Muscle of leg (tissue), 11 donors: ENCODE measurements around the gene UBAP1L. TPM values are rescaled to one million over a fixed set of nuclear protein-coding genes. Genes with fewer than 3 reads are reported as not detected.
"Not testable (repeated sequence)": the region's sequence is repeated elsewhere in the genome, so short reads cannot be mapped to it uniquely, and the experiment has no call there.

Source experiments
- DNase-seq: peaks from one replicate; pipeline ENCODE4 v3.0.0; 2013
- H3K27ac ChIP-seq: one replicate; pipeline ENCODE4 v1.5.1; 2013; ENCODE audit warnings: mild to moderate bottlenecking, low read length, control low read depth
- H3K27me3 ChIP-seq: one replicate; pipeline ENCODE4 v1.6.1; 2013; ENCODE audit warnings: low read length; ENCODE audit not compliant: control insufficient read depth, insufficient read depth
- H3K36me3 ChIP-seq: one replicate; pipeline ENCODE4 v1.6.1; 2013; ENCODE audit warnings: low read length; ENCODE audit not compliant: control insufficient read depth, insufficient read depth
- H3K4me1 ChIP-seq: one replicate; pipeline ENCODE4 v1.6.1; 2013; ENCODE audit warnings: low read length; ENCODE audit not compliant: control insufficient read depth, insufficient read depth
- H3K4me3 ChIP-seq: one replicate; pipeline ENCODE4 v1.5.1; 2013; ENCODE audit warnings: low read length, control low read depth
- H3K9me3 ChIP-seq: replicated peaks from 2 replicates; pipeline ENCODE4 v1.6.1; 2013; ENCODE audit warnings: low read depth, low read length; ENCODE audit not compliant: control insufficient read depth
- WGBS: methylation state at CpG from one replicate; pipeline ENCODE4 v1.1.5; 2013; ENCODE audit warnings: missing lambda C conversion rate; ENCODE audit not compliant: insufficient coverage; 5-methylcytosine and 5-hydroxymethylcytosine counted together
- polyA plus RNA-seq, 8 donors: library from polyadenylated mRNA; unstranded; fragments of 120-200 nt; gene quantifications; one replicate each; pipeline versions ENCODE4 v1.2.1 to v1.2.3, GENCODE V29; 2013; ENCODE audit warnings: inconsistent platforms in 1 of 8, low replicate concordance in 1 of 8; ENCODE audit not compliant: insufficient read length in 8 of 8, insufficient read depth in 1 of 8
- total RNA-seq: library from RNA; stranded (reverse); fragments of 120-200 nt; gene quantifications from one replicate; pipeline ENCODE4 v1.2.4, GENCODE V29; 2013

Gene UBAP1L
- total and polyA plus RNA-seq, 9 donors = 2.6 to 7.2 (median 4.6) TPM

DNA sequence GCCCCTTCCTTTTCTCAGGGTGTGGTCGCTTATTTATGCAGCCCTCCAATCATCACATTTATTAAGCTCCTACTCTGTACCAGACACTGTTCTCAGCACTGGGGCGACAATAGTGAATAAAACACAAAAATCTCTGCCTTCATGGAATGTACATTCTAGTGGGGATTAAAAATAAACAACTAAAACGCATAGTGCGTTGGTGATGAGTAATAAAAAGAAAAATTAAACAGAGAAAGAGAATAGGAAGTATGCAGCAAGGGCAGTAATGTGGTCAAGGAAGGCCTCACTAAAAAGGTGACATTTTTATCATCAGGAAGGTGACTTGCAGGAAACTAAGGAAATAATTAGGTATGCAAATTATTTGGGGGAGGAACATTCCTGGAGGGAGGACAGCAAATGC is 64.7 kb downstream of the UBAP1L start:
- no peaks in the 10 kb centered on the region for H3K27me3 ChIP-seq
- peaks cover 28% of the 10 kb centered on the region for H3K4me1 ChIP-seq
- 58% methylated on average over 2 of the region's 4 CpGs for WGBS
- H3K4me3 ChIP-seq = no peak overlapping the region
- no peaks in the 10 kb centered on the region for H3K9me3 ChIP-seq
- DNase-seq = no peak
- peaks cover 11% of the 10 kb centered on the region for H3K36me3 ChIP-seq
- H3K27ac ChIP-seq = no peak overlapping the region

- no peaks in the 10 kb centered on the region for H3K27me3 ChIP-seq
- peaks cover 4% of the 10 kb centered on the region for H3K36me3 ChIP-seq
- H3K4me3 ChIP-seq = peak overlapping the region; percentile 39
- H3K9me3 ChIP-seq = no peaks in the 10 kb centered on the region
- peak; percentile 96 for DNase-seq
- H3K4me1 ChIP-seq = peaks cover 33% of the 10 kb centered on the region
- no peak overlapping the region for H3K27ac ChIP-seq
- 3% methylated on average over 15 of the region's 19 CpGs for WGBS
Measured at GRCh38 chr15:65049418-65049840, 65.6 kb downstream of the UBAP1L start.

GRCh38 chr15:65048241-65048640 is 66.8 kb downstream of the UBAP1L start:
- Histone ChIP-seq H3K36me3 (peaks cover under 1% of the 10 kb centered on the region), H3K9me3 (no peaks in the 10 kb centered on the region), H3K27me3 (no peaks in the 10 kb centered on the region), H3K4me3 (no peak overlapping the region), H3K27ac (no peak overlapping the region), H3K4me1 (peaks cover 32% of the 10 kb centered on the region)
- WGBS = no CpG with 5 or more reads among the region's 2 CpGs
- DNase-seq = no peak

- WGBS = 57% methylated on average over 4 of the region's 7 CpGs
- DNase-seq = peak; percentile 78
Measured at GRCh38 chr15:65044724-65045481, 70.1 kb downstream of the UBAP1L start, which contains the start of gene SLC51B. TSS of gene SLC51B (plus strand) at chr15:65045387. CDS start at chr15:65050005, 4,618 bp downstream.

GRCh38 chr15:65044218-65044617 is 70.8 kb downstream of the UBAP1L start:
- peaks cover 18% of the 10 kb centered on the region for H3K4me1 ChIP-seq
- WGBS = 76% methylated on average over 3 of the region's 5 CpGs
- DNase-seq, H3K4me3 ChIP-seq, H3K36me3 ChIP-seq, H3K27ac ChIP-seq, H3K27me3 ChIP-seq, H3K9me3 ChIP-seq: not testable (repeated sequence)

More at GRCh38 chr15:65044724-65045481, 70.1 kb downstream of the UBAP1L start, which contains the start of gene SLC51B:
- Histone ChIP-seq H3K27me3 (no peaks in the 10 kb centered on the region), H3K4me1 (peaks cover 24% of the 10 kb centered on the region), H3K9me3 (no peaks in the 10 kb centered on the region), H3K4me3 (no peak within 1 kb of the TSS), H3K27ac (peak within 1 kb of the TSS; percentile 78), H3K36me3 (no peaks in the 10 kb centered on the region)

DNA sequence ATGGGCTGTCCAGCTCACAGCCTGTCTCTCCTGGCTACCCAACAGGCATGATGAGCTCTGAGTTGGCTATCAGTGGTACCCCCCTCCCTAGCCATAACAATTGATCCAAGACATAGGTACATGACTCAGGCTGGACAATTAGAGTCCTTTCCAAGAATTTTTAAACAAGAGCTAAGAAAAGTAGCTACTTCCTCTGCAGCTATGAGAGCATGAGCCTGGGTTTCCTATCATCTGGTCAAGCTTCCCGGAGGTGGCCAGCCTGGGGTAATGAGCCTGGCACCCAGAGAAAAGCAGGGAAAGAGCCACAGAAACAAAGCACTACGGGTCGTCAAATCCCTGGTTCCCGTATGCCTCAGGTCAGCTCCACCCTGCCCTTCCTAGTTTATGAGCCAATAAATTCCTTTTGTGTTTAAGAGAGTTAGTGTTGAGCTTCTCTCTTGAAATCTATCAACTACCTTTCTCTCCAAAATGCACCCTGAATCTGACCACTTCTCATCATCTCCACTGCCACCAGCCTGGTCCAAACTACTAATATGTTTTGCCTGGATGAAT is 72.1 kb downstream of the UBAP1L start:
- H3K4me1 ChIP-seq = peaks cover 13% of the 10 kb centered on the region
- no peak overlapping the region for H3K4me3 ChIP-seq
- 14% methylated on average over 1 of the region's 4 CpGs for WGBS
- DNase-seq = no peak
- no peak overlapping the region for H3K27ac ChIP-seq
- H3K9me3 ChIP-seq = no peaks in the 10 kb centered on the region
- H3K36me3 ChIP-seq = no peaks in the 10 kb centered on the region
- H3K27me3 ChIP-seq = no peaks in the 10 kb centered on the region

Other genes with a start within 250 kb of the UBAP1L start
- 3.5 TPM for gene ANKDD1A, start 203.3 kb downstream of the UBAP1L start, total RNA-seq
- 1 to 10 TPM; 2.9 to 8.4 (median 5.3) TPM for gene ANKDD1A, start 203.3 kb downstream of the UBAP1L start, polyA plus RNA-seq
- gene SPG21, start 125.3 kb downstream of the UBAP1L start, total RNA-seq = 57.5 TPM
- 100 to 1,000 TPM in 1 of 8 donors, 10 to 100 TPM in 7; 70.4 to 102 (median 79.5) TPM for gene SPG21, start 125.3 kb downstream of the UBAP1L start, polyA plus RNA-seq
- 9.7 TPM for gene MTFMT, start 85.6 kb downstream of the UBAP1L start, total RNA-seq
- gene MTFMT, start 85.6 kb downstream of the UBAP1L start, polyA plus RNA-seq = 10 to 100 TPM in 1 of 8 donors, 1 to 10 TPM in 7; 7.9 to 11.2 (median 9.3) TPM
- 0.71 TPM for gene SLC51B, start 69.8 kb downstream of the UBAP1L start, total RNA-seq
- 1 to 10 TPM in 7 of 8 donors, under 1 TPM in 1; 0.95 to 3.0 (median 1.6) TPM for gene SLC51B, start 69.8 kb downstream of the UBAP1L start, polyA plus RNA-seq
- gene RASL12, start 47.2 kb downstream of the UBAP1L start, total RNA-seq = 15.2 TPM
- 10 to 100 TPM; 11.9 to 16.5 (median 14.1) TPM for gene RASL12, start 47.2 kb downstream of the UBAP1L start, polyA plus RNA-seq
- 1.6 TPM for gene KBTBD13, start 38.5 kb downstream of the UBAP1L start, total RNA-seq
- 1 to 10 TPM in 5 of 8 donors, under 1 TPM in 3; 0.48 to 2.5 (median 1.5) TPM for gene KBTBD13, start 38.5 kb downstream of the UBAP1L start, polyA plus RNA-seq
- 11.6 TPM for gene PDCD7, start 18.6 kb upstream of the UBAP1L start, total RNA-seq
- gene PDCD7, start 18.6 kb upstream of the UBAP1L start, polyA plus RNA-seq = 10 to 100 TPM; 18.0 to 25.4 (median 22.4) TPM
- 33.9 TPM for gene CLPX, start 70.1 kb upstream of the UBAP1L start, total RNA-seq
- 10 to 100 TPM; 30.0 to 45.9 (median 40.0) TPM for gene CLPX, start 70.1 kb upstream of the UBAP1L start, polyA plus RNA-seq
- 32.5 TPM for gene CILP, start 96.3 kb upstream of the UBAP1L start, total RNA-seq
- gene CILP, start 96.3 kb upstream of the UBAP1L start, polyA plus RNA-seq = 10 to 100 TPM; 10.4 to 31.6 (median 17.0) TPM
- 9.0 TPM for gene PARP16, start 171.7 kb upstream of the UBAP1L start, total RNA-seq
- gene PARP16, start 171.7 kb upstream of the UBAP1L start, polyA plus RNA-seq = 10 to 100 TPM; 10.4 to 14.6 (median 11.7) TPM
- 92.5 TPM for gene RNU5A-1, start 180.9 kb upstream of the UBAP1L start, total RNA-seq
- not detected for gene RNU5A-1, start 180.9 kb upstream of the UBAP1L start, polyA plus RNA-seq
- 283 TPM for gene RNU5B-1, start 189.5 kb upstream of the UBAP1L start, total RNA-seq
- gene RNU5B-1, start 189.5 kb upstream of the UBAP1L start, polyA plus RNA-seq = not detected